ENCODE data around the gene LAG3.
"Not testable (repeated sequence)": the region's sequence is repeated elsewhere in the genome, so short reads cannot be mapped to it uniquely, and the experiment has no call there.

Gene LAG3

DNA sequence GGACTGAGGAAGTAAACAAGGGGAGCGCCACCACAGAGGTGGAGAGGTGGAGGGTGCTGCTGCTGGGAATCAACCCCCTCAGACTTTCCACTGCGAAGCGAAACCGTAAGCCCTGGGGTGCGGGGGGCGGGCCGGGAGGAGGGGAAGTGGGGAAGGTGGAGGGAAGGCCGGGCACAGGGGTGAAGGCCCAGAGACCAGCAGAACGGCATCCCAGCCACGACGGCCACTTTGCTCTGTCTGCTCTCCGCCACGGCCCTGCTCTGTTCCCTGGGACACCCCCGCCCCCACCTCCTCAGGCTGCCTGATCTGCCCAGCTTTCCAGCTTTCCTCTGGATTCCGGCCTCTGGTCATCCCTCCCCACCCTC, at the start of gene LAG3:
TSS of gene LAG3 (plus strand) at position 190 of the 365 bp plus-strand sequence. CDS start 333 bp downstream, outside the sequence.
- peak; percentile 79 to 83 for DNase-seq

DNA sequence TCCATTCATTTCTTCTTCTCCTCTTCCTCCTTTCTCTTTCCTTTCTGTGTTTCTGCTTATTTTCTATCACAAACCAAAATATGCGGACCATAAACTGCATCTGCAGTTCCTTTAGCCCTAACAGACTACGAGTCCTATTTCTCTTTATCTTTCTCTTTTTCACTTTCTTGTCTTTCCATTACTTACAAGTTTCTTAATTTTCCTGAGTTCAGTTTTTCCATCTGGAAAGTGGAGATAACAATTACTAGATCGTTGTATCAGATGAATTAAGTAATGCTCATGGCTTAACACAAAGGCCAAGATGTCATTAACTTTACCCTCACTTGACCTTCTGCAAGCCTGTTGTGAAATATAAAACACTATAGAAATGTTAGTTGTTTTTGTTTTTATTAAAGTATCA, 49.5 kb upstream of the LAG3 start:
- DNase-seq: no peak

DNA sequence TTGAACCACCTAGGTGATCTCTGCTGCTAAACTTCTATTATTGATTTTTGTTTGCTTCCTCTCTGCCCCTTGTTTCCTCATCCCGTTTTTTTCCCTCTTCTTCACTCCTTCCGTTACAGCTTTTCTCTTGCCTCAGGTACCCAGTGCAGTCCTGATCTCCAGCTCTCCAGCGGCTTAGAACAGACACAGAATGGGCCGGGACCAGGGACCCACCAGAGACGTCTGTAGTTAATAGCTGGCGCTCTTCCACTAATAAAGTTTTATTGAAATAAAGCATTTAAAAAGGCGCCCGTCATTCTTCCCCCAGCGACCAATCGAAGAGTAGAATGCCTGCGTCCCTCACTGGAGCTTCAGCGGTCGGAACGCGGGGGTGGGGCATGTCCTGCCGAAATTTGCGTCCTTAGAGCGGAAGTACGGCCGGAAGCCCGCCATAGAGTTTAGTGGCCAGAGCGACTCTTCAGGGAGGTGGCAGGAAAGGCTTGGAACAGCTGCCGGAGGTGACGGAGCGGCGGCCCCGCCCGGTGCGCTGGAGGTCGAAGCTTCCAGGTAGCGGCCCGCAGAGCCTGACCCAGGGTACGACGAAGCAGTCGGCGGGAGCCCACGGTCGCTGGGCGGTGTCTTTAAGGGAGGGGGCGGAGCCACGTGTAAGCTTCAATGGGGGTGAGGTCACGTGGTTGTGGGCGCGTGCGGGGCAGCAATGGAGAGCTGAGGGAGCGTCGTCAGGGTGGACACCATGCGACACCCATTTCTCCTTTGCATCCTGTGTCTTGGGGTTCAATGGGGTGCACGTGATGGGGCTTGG, 48.5 kb upstream of the LAG3 start, which contains the start of gene COPS7A:
TSS of gene COPS7A (plus strand) at position 440 of the 802 bp plus-strand sequence. CDS start 611 bp downstream, outside the sequence.
- peak; percentile 98 to 99 for DNase-seq

DNA sequence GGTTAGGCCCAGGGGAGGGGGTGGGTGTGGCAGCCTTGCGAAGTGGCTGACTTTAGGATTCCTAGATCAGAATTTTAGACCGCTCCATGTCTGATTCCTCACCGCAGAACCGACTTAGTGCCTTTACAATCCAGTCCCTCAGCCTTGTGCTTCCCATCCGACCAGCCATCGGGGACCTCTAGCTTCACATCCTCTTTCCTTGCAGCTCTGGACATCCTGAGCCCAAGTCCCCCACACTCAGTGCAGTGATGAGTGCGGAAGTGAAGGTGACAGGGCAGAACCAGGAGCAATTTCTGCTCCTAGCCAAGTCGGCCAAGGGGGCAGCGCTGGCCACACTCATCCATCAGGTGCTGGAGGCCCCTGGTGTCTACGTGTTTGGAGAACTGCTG, 47.9 kb upstream of the LAG3 start:
- peak; percentile 36 to 41 for DNase-seq

DNA sequence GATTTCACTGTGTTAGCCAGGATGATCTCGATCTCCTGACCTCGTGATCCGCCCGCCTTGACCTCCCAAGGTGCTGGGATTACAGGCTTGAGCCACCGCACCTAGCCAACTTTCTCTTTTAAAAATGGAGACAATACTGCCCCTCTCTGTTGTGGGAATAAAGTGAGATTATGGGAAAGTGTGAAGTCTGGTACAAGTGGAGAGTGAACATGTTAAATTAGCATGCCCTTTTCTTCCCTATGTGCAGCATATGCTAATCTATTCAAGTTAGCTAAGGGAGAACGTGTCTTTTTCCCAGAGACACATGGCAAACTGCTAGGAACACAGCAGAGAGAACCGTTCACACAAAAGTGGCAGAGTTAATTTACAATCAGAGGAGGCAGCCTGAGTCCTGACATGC, 47.0 kb upstream of the LAG3 start:
- DNase-seq: no peak

DNA sequence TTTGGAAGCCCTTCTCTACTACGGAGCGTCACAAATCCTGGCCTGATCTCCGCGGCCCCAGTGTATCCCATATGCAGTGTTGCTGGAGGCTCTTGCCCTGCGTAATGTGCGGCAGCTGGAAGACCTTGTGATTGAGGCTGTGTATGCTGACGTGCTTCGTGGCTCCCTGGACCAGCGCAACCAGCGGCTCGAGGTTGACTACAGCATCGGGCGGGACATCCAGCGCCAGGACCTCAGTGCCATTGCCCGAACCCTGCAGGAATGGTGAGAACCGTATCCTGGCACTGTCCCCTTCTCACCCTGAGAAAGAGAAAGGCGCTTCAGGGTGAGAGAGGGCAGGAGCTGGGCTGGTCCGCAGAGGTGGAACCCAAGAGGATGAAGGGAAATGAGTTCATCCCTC, 43.1 kb upstream of the LAG3 start:
- no peak for DNase-seq

DNA sequence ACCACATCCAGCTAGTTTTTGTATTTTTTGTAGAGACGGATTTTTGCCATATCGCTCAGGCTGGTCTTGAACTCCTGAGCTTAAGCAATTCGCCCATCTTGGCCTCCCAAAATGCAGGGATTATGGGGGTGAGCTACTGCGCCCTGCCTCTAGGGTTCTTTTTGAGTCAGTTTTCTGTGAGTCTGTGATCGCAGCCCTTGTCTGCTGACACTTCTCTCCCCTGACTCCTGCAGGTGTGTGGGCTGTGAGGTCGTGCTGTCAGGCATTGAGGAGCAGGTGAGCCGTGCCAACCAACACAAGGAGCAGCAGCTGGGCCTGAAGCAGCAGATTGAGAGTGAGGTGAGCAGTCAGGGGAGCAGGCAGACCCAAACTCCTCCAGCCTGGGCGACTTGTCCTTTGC, 42.2 kb upstream of the LAG3 start:
- DNase-seq: no peak

DNA sequence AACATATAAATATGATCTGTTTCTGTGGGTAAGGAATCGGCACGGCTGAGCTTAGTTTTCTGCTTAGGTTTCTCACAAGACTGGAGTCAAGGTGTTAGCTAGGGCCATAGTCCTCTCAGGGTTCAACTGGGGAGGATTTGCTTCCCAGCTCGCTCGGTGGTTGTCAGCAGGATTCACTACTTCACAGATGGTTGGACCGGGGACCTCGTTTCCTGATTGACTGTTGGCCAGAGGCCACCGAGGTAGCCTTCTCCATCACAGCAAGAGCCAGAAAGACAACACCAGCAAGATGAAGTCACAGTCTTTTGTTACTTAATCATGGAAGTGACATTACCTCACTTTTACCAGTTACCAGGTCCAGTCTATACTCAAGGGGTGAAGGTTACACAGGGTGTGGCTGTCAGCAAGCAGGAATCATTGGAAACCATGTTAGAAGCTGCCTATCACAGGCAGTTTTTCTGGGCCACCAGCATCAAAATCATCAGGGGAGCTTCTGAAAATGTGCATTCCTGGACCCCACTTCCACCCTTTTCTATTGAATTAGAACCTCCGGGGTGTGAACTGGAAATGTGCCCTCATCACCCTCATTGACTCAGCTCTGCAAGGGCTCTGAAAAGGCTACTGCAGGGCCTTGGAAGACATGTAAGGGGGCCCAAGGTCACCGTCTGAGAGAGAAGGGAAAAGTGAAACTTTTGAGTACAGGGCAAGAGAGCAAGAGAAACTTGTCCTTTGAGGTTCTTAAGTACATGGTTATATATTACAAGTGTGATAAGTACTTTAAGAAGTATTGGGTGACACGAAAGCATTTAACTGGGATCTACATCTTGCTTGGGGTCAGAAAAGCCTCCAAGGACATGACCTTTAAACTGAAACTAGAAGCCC, 37.6 kb upstream of the LAG3 start:
- DNase-seq: no peak

DNA sequence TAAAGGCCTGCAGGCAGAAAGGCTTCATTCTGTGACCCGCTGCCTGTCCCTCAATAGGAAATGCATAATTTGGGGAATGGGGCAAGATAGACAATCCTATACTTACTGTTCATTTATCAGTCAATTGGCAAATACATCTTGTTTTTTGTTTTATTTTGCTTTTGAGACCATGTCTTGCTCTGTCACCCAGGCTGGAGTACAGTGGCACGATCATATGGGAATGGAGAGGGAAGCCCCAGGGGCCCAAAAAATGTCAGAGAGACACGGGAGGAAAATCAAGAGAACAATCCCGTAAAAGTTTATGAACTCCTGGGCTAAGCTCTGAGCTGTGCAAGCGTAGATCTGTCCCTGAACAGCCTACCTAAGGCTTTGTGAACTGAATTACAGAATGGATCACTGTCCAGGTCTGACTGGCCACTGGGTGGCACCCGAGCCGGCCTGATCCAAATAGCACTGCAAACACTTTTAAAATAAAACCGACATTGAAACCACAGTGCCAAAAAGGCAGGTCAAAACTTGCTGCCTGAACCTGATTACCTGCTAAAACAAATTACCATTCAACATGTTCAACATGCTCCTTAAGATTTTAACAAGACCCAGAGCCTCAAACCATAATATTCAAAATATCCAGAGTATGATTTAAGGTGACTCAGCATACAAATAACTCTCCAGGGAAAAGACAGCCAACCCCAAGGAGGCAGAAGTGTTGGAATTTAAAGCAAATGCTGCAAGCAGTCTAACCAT, 36.7 kb upstream of the LAG3 start:
- peak; percentile 52 to 53 for DNase-seq

DNA sequence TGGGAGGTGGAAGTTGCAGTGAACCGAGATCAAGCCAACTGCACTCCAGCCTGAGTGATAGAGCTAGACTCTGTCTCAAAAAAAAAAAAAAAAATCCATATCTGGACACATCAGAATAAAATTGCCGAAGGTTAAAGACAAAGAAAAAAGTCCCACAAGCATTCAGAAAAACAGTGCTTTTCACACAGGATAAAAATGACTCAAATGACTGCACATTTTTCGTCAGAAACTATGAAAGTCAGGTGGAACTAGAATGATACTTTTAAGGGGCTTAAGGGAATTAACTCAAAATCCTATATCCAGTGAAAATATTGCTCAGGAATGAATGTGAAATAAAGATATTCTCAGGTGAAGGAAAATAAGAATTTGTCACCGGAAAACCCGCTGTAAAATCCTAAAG, 35.6 kb upstream of the LAG3 start:
- no peak for DNase-seq

DNA sequence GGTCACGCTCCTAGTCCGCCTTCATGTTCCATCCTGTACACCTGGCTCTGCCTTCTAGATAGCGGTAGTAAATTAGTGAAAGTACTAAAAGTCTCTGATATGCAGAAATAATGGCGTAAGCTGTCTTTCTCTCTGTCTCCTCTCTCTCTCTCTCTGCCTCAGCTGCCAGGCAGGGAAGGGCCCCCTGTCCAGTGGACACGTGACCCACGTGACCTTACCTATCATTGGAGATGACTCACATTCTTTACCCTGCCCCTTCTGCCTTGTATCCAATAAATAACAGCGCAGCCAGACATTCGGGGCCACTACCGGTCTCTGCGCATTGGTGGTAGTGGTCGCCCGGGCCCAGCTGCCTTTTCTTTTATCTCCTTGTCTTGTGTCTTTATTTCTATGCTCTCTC, 30.2 kb upstream of the LAG3 start:
- DNase-seq: not testable (repeated sequence)

DNA sequence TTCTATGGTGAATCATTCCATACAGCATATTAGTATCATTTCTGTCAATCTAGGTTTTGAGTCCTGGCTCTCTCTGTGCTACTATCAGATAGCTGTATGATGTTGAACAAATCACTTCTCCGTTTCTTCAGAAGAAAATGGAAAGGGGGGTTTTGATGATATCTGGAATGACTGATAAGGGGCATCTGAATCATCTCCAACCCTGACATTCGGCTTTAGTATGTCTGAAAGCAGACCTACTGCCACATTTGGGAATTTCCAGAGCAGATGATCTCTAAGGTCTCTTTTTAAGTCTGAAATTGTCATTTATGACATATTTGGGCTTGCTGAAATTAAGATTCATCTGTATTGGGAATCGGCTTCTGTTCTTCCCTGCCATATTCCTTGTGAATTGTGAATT, 29.5 kb upstream of the LAG3 start:
- no peak for DNase-seq

DNA sequence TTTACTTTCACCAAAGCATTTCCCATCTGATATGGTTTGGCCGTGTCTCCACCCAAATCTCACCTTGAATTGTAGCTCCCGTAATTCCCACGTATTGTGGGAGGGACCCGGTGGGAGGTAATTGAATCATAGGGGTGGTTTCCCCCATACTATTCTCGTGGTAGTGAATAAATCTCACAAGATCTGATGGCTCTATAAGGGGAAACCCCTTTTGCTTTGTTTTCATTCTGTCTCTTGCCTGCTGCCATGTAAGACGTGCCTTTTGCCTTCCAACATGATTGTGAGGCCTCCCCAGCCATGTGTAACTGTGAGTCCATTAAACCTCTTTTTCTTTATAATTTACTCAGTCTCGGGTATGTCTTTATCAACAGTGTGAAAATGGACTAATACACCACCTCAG, 29.0 kb upstream of the LAG3 start:
- DNase-seq: peak; percentile 24 to 44

DNA sequence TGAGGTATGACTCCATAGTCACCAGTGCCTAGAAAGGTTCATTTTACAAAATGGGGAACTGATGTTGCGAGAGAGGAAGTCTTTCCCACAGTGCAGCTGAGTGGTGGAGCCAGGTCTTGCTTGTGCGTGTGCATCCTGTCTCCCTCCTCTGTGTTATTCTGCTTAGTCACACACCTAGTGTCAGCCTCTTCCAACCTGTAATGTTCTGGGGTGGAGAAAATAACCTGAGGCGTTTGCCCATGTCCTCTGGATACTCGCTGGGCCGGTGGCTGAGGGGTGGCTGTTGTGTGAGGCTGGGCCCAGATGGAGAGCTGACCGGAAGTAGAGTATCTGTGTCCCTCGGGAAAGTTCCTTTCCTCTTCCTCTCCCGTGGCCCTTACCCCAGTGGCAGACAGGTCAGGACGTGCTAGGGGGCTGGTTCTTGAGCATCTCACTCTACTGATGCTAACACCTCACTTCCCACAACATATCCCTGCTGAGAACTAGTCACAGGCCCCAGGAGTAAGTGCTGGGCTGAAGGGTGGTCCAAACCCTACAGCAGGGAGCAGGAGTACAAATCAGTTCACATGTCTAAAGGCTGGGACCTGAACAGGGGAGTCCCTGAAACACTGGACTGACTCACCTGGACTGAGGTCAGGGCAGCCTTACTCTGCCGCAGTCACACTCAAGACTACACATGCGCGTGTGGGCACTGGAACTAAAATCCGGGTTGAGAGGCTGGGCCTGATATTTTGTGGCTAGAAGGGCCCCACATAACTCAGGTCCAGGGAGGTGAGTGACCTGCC, 26.4 kb upstream of the LAG3 start:
- no peak for DNase-seq

DNA sequence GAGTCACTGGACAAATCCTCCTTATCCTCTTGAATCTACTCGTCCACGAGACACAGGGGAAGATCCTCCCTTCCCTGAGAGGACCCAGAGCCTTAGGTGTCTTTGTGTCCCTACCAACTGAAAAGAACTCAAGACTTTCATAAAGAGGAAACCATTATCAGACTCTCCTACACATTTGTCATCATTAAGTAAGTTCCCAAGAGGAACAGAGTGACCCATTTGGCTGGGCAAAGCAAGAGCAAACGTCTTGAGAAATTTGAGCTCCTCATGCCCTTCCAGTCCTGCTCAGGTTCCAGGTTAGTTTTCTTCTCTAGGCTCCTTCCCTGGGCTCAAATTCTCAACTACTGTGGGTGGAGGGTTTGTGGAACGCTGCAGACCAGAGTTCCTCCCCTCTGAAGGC, 25.1 kb upstream of the LAG3 start:
- no peak for DNase-seq

DNA sequence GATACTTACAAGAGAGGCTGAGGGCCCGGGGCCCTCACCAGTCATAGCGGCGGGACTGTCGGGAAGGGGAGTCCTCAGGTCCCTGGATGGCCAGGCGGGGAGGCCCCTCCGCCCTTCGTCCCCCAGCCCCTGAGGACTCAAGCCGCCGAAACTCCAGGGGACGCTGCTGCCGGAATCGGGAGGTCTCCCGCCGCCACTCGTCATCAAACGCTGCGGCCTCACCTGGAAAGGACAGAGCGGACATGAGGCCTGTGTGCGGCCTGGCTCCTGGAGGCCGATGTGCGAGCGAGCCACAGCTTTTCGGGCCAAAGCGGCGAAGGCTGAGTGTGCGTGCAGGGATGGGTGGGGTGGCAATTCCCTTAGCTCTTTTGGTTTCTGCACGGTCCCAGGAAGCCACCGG, 23.6 kb upstream of the LAG3 start:
- DNase-seq: no peak

DNA sequence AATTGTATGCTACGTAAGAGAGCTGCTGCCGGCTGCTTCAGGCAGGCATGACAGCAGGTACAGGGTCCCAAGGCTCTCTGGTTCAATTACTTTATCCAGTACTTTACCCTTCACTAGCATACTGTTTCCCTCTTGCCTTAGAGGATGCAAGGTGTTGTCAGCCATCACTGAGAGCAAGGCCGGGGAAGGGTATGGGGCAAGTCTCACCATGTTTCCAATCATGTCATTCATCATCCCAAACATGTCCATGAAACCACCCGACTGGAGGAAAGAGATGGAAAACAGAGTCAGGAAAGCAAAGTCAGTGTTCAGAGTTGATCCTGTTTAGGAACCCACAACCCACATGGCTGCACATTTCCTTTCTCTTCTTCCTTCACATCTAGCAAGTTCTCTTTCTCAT, 21.8 kb upstream of the LAG3 start:
- no peak for DNase-seq

DNA sequence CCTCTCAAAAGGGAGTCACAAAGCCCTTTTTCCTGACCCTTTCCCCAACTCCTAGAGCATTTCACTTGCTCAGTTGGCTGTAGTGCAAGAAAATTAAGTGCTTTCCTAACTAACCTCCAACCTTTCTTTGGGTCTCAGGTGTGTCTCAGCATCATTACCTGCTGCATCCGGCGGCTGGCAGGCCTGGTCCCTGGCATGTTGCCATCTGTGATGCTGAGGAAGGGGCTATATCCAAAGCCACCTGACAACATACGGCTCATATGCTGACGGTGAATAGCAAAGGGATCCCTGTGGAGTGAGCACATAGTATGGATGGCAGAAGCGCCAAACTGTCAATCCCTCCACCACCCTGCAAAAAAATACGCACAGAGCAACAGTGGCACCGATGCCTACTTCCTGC, 20.6 kb upstream of the LAG3 start:
- DNase-seq: no peak

DNA sequence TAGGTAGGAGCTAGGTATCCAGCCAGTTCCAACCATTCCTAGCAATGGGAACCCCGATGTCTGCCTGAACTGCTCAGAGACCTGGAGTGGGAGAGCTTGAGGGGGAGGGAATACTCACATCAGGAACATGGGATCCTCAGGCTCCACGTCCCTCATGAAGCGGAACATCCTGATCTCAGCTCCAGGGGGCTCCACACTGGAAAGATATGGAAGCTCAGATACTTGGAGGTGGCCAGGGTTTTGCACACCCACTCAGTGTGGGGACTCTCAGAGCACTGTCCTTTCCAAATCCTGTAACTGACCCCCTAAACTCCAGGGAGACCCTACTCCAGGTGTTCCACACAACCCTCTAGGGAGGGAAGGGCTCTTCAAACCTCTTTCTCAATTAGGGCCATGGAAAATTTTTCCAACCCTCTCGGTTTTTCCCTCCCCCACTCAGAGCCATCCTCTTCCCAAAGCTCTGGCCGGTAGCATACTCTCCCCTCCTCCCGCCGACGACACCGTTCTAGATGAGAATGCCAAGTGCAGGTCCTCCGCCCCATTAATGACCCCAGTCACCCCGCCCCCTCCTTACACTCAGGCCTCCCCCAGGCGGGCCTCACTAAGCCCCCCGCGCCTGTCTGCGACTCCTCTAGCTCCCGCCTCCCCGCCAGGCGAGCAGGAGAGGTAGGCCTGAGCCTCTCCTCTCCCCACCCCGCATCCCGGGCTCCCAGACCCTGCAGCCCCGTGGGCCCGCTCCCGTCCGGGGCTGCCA, 20.0 kb upstream of the LAG3 start:
- peak; percentile 38 to 40 for DNase-seq

DNA sequence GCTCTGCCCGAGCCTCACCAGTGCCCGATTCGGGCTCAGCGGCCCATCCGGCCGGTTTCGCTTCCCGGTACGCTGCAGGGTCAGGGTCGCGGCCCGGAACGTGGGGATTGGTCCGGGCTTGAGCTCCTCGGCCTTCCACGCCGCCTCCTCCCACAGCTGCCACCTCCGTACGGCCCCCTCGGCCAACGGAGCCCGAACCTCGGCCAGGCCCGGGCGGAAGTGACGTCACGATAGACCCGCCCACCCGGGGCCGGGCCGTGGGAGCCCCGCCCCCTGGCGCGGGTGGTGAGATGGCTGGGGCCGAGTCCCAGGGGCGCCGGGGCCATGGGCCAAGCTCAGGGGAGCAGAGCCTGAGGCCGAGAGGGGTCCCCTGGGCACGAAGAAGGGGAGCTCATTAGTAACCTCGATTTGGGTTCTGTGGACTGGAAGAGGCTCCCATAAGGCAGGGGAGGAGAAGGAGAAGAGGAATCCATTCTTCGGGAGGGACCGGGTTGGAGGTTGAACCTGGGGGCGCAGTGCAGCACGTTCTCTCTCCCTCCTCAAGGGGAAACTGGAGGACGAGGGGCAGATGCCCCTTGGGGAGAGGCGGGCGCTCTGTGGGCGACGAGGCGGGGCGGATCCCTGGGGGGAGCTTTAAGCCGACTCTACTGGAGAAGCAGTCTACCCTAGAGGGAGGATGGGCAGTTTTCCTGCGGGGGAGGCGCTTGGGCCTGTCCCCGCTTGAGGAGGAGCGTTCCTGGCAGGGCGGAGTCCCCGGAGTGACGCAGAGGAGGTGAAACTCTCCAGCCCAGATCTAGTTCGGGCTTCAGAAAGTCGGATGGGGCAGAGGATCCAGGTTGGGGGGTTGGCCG, 19.2 kb upstream of the LAG3 start, which contains the start of gene MLF2:
TSS of gene MLF2 (minus strand) at position 221 of the 851 bp plus-strand sequence. CDS start 807 bp downstream, outside the sequence.
- DNase-seq: peak; percentile 99
